IMR-90 (cell line): ENCODE data around the gene IL36B. TPM values are rescaled to one million over a fixed set of nuclear protein-coding genes. Genes with fewer than 3 reads are reported as not detected.

Experiments
- ATAC-seq: fragments of 200-7000 bp; cut with Tn5 transposase; 2 replicates; pipeline ENCODE4 v1.9.1; 2020; ENCODE audit warnings: low read depth, mild to moderate bottlenecking, moderate library complexity
- BruUV-seq: library from RNA; stranded (reverse); fragments of 400-500 nt; replicated peaks from 2 replicates; lab custom pipeline; 2021; lab: Mats Ljungman, UMichigan
- CTCF ChIA-PET: fragments of 300-600 bp; formaldehyde crosslinking; extraction: SDS; loops from one replicate; lab custom pipeline; 2021; ENCODE audit warnings: antibody characterized with exemption; lab: Yijun Ruan, JAX
- POLR2A ChIA-PET: fragments of 300-600 bp; sonication (Branson Sonifier 250); formaldehyde crosslinking; loops from one replicate; lab custom pipeline; 2022; ENCODE audit warnings: antibody characterized with exemption; ENCODE audit not compliant: unreplicated experiment; lab: Charles Lee
- DNase-seq: peaks from one replicate; pipeline ENCODE4 v3.0.0; 2013
- H2AFZ ChIP-seq: replicated peaks from 2 replicates; pipeline ENCODE3; 2013; ENCODE audit warnings: low read length, mild to moderate bottlenecking; ENCODE audit not compliant: poor library complexity
- H2AK5ac ChIP-seq: 2 replicates; pipeline ENCODE4 v1.6.1; 2013; ENCODE audit warnings: low read depth, low read length, inconsistent platforms
- H2AK9ac ChIP-seq: replicated peaks from 2 replicates; pipeline ENCODE3; 2013; ENCODE audit warnings: mild to moderate bottlenecking, low read depth, low read length, moderate library complexity; ENCODE audit not compliant: poor library complexity
- H2BK120ac ChIP-seq: 2 replicates; pipeline ENCODE4 v1.6.1; 2013; ENCODE audit warnings: low read depth, low read length, inconsistent platforms
- H2BK15ac ChIP-seq: 3 replicates; pipeline ENCODE4 v1.6.1; 2013; ENCODE audit warnings: low read depth, low read length, inconsistent platforms
- H2BK20ac ChIP-seq: 2 replicates; pipeline ENCODE4 v1.6.1; 2013; ENCODE audit warnings: low read depth, mild to moderate bottlenecking, inconsistent platforms, low read length, moderate library complexity
- H2BK5ac ChIP-seq: 2 replicates; pipeline ENCODE4 v1.6.1; 2013; ENCODE audit warnings: mild to moderate bottlenecking, low read depth, low read length, inconsistent platforms; ENCODE audit not compliant: poor library complexity, severe bottlenecking
- H3K14ac ChIP-seq: replicated peaks from 2 replicates; pipeline ENCODE4 v1.6.1; 2013; ENCODE audit warnings: low read depth, low read length, inconsistent platforms
- H3K18ac ChIP-seq: 2 replicates; pipeline ENCODE4 v1.6.1; 2013; ENCODE audit warnings: low read depth, low read length, control low read depth
- H3K23ac ChIP-seq: 2 replicates; pipeline ENCODE4 v1.6.1; 2013; ENCODE audit warnings: low read depth, low read length, inconsistent platforms
- H3K27ac ChIP-seq: 2 replicates; pipeline ENCODE4 v1.5.1; 2013; ENCODE audit warnings: mild to moderate bottlenecking, control low read depth, low read length; ENCODE audit not compliant: insufficient read depth
- H3K27me3 ChIP-seq: 2 replicates; pipeline ENCODE4 v1.6.1; 2013; ENCODE audit warnings: low read length; ENCODE audit not compliant: control insufficient read depth, insufficient read depth
- H3K36me3 ChIP-seq: 2 replicates; pipeline ENCODE4 v1.6.1; 2013; ENCODE audit warnings: low read length, mixed read lengths; ENCODE audit not compliant: control insufficient read depth, insufficient read depth
- H3K4ac ChIP-seq: 2 replicates; pipeline ENCODE4 v1.6.1; 2013; ENCODE audit warnings: low read depth, low read length, inconsistent platforms
- H3K4me1 ChIP-seq: 2 replicates; pipeline ENCODE4 v1.6.1; 2013; ENCODE audit warnings: low read length, mixed read lengths; ENCODE audit not compliant: control insufficient read depth, insufficient read depth
- H3K4me2 ChIP-seq: 2 replicates; pipeline ENCODE4 v1.6.1; 2013; ENCODE audit warnings: low read depth, mild to moderate bottlenecking, control low read depth, low read length, moderate library complexity
- H3K4me3 ChIP-seq: 2 replicates; pipeline ENCODE4 v1.5.1; 2013; ENCODE audit warnings: low read depth, mild to moderate bottlenecking, control low read depth, low read length, moderate library complexity; ENCODE audit not compliant: insufficient read depth
- H3K56ac ChIP-seq: 2 replicates; pipeline ENCODE4 v1.6.1; 2013; ENCODE audit warnings: low read length, inconsistent platforms; ENCODE audit not compliant: insufficient read depth; ENCODE audit errors: extremely low read depth
- H3K79me1 ChIP-seq, 2 experiments: 2 replicates each; pipeline ENCODE4 v1.6.1; 2013; ENCODE audit warnings: low read length in 2 of 2, inconsistent platforms in 1 of 2, low read depth in 1 of 2
- H3K9ac ChIP-seq: 2 replicates; pipeline ENCODE4 v1.6.1; 2013; ENCODE audit warnings: low read depth, low read length, control low read depth
- H3K9me1 ChIP-seq: 2 replicates; pipeline ENCODE4 v1.6.1; 2013; ENCODE audit warnings: low read length, inconsistent platforms; ENCODE audit not compliant: insufficient read depth
- H3K9me3 ChIP-seq: 2 replicates; pipeline ENCODE4 v1.6.1; 2013; ENCODE audit warnings: low read length; ENCODE audit not compliant: control insufficient read depth, insufficient read depth
- H4K20me1 ChIP-seq: 2 replicates; pipeline ENCODE4 v1.6.1; 2013; ENCODE audit warnings: low read length, inconsistent platforms; ENCODE audit not compliant: insufficient read depth
- H4K5ac ChIP-seq: 2 replicates; pipeline ENCODE4 v1.6.1; 2013; ENCODE audit warnings: mild to moderate bottlenecking, low read depth, low read length, control low read depth
- H4K8ac ChIP-seq, 2 experiments: 2 replicates each; pipeline ENCODE4 v1.6.1; 2013; ENCODE audit warnings: low read depth in 2 of 2, low read length in 2 of 2, control low read depth in 1 of 2, inconsistent platforms in 1 of 2
- H4K91ac ChIP-seq: 2 replicates; pipeline ENCODE4 v1.6.1; 2013; ENCODE audit warnings: low read depth, low read length, inconsistent platforms; ENCODE audit not compliant: insufficient read depth
- MAFK ChIP-seq: IDR thresholded peaks from 2 replicates; pipeline ENCODE4 v1.6.1; 2012; ENCODE audit warnings: low read depth, low read length, improper control_type of control experiment
- MAZ ChIP-seq: IDR thresholded peaks from 2 replicates; pipeline ENCODE4 v1.6.1; 2012; ENCODE audit warnings: low read depth, mild to moderate bottlenecking, low read length, improper control_type of control experiment, moderate library complexity, borderline replicate concordance
- MXI1 ChIP-seq: IDR thresholded peaks from 2 replicates; pipeline ENCODE4 v1.6.1; 2012; ENCODE audit warnings: low read depth, mild to moderate bottlenecking, low read length, moderate library complexity, borderline replicate concordance
- NFE2L2 ChIP-seq: fragments of 150-350 bp; IDR thresholded peaks from 2 replicates; pipeline ENCODE4 v1.6.1; 2016; ENCODE audit warnings: low read depth, mild to moderate bottlenecking, low read length
- POLR2A ChIP-seq: IDR thresholded peaks from 2 replicates; pipeline ENCODE4 v1.6.1; 2012; ENCODE audit warnings: mild to moderate bottlenecking, low read depth, low read length
- RAD21 ChIP-seq: IDR thresholded peaks from 2 replicates; pipeline ENCODE4 v1.6.1; 2012; ENCODE audit warnings: low read length, improper control_type of control experiment
- RCOR1 ChIP-seq: IDR thresholded peaks from 2 replicates; pipeline ENCODE4 v1.6.1; 2012; ENCODE audit warnings: mild to moderate bottlenecking, low read length, improper control_type of control experiment; ENCODE audit not compliant: insufficient replicate concordance
- WGBS, 2 experiments: methylation state at CpG; one replicate each; pipeline versions ENCODE4 v1.1.5 to v1.1.7; 2013; ENCODE audit warnings: missing lambda C conversion rate in 2 of 2; ENCODE audit not compliant: insufficient read length in 1 of 2; ENCODE audit errors: extremely low coverage in 2 of 2; 5-methylcytosine and 5-hydroxymethylcytosine counted together
- dilution Hi-C: fragments of 300-500 bp; cut with HindIII; formaldehyde crosslinking; loops from one replicate; pipeline ENCODE4 v1.14.3; 2018; ENCODE audit warnings: low sequenced_read_pairs; ENCODE audit not compliant: unreplicated experiment
- in situ Hi-C: fragments of 300-500 bp; cut with MboI; formaldehyde crosslinking; loops from 3 replicates; pipeline ENCODE4 v1.14.3; 2019; ENCODE audit warnings: low sequenced_read_pairs, inconsistent platforms, mixed read lengths
- intact Hi-C: fragments of 100-400 bp; cut with micrococcal nuclease; formaldehyde crosslinking; loops from 2 replicates; pipeline ENCODE4 v1.10.0; 2022
- polyA plus RNA-seq, 3 experiments: library from polyadenylated mRNA; depleted of rRNA; stranded (reverse); fragments of >200 nt; gene quantifications; 2 replicates each; pipeline ENCODE4 v1.2.3, GENCODE V29; 2012; ENCODE audit warnings: low replicate concordance in 1 of 3
- total RNA-seq: library from RNA; depleted of rRNA; stranded (reverse); fragments of >200 nt; gene quantifications from 2 replicates; pipeline ENCODE4 v1.2.3, GENCODE V29; 2012

The IL36B gene
- total and polyA plus RNA-seq, 2 of the 4 experiments (the other 2 are of a cell fraction): not detected

DNA sequence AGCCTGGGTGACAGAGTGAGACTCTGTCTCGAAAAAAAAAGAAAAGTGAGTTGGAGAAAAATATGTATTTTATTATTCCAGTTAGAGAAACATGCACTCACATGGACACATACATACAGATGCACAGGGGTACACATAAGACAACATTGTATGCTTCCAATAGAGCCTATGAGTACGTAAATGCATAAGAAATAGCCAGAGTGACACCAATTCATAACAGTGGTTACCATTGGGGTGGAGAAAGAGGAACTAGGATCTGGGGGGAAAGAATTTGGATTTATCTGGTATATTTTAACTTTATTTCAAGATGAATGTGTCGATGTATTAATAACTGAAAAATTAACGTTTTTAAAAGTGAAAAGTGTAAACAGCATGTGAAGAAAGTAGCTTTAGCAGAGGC is 31.4 kb downstream of the IL36B start:
- no peak overlapping the region for H3K4me2 ChIP-seq
- H2AK9ac ChIP-seq: no peak overlapping the region
- H2BK15ac ChIP-seq: no peak overlapping the region
- H4K91ac ChIP-seq: no peak overlapping the region
- H3K4me1 ChIP-seq: no peaks in the 10 kb centered on the region
- H4K8ac ChIP-seq: no peak overlapping the region
- H3K18ac ChIP-seq: no peak overlapping the region
- no peak overlapping the region for H3K14ac ChIP-seq
- POLR2A ChIA-PET: no interaction called here
- no peaks in the 10 kb centered on the region for H3K36me3 ChIP-seq
- no peak overlapping the region for H3K56ac ChIP-seq
- dilution Hi-C loops: no loop called here
- H2AFZ ChIP-seq: no peak overlapping the region
- no peak overlapping the region for H3K27ac ChIP-seq
- H4K20me1 ChIP-seq: no peaks in the 10 kb centered on the region
- no peak overlapping the region for H3K4me3 ChIP-seq
- H3K9ac ChIP-seq: no peak overlapping the region
- no peaks in the 10 kb centered on the region for H3K9me1 ChIP-seq
- no peak overlapping the region for H4K5ac ChIP-seq
- BruUV-seq: no TSS peak
- no peak overlapping the region for H2BK120ac ChIP-seq
- H2AK5ac ChIP-seq: no peak overlapping the region
- TF ChIP-seq MAFK (no peak), RAD21 (no peak), MXI1 (no peak), POLR2A (no peak), MAZ (no peak), NFE2L2 (no peak), RCOR1 (no peak)
- WGBS, 2 experiments: 17% methylated on average over 3 of the region's 4 CpGs; no CpG with 5 or more reads in 1 of the 2 experiments
- peaks cover 6% of the 10 kb centered on the region; the same call in 1 of the 2 replicates for H3K27me3 ChIP-seq
- in situ Hi-C loops: no loop called here
- no peak overlapping the region for H3K4ac ChIP-seq
- DNase-seq (no peak), ATAC-seq (no peak)
- H3K79me1 ChIP-seq: no peaks in the 10 kb centered on the region
- CTCF ChIA-PET: no interaction called here
- H2BK5ac ChIP-seq: no peak overlapping the region
- no peaks in the 10 kb centered on the region for H3K9me3 ChIP-seq
- no peak overlapping the region for H3K23ac ChIP-seq
- H2BK20ac ChIP-seq: no peak overlapping the region
- intact Hi-C loops: no loop called here
